Measurements from ENCODE around the gene WDR59.
A peak's percentile ranks its signal among the peaks of the same experiment; 100 is the strongest.
"Not testable (repeated sequence)": the region's sequence is repeated elsewhere in the genome, so short reads cannot be mapped to it uniquely, and the experiment has no call there.

Gene WDR59

DNA sequence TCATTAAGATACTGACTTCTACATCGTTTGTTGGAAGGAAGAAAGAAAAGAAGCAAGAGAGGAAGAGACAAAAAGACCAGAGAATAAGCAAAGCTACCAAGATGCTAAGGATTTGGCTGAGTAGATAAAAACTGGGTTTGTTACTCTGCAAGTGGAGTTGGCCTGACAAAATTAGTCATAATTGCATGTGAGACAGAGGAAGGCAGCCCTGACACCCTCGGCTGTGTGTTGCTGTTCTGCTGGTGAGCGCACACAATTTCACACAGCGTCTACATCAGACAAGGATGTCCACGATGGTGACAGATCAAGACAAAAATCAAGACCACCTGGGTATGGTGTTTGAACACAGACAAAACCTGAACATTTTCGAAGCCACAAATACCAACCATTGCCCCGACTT is 134.9 kb downstream of the WDR59 start:
- DNase-seq (ENCODE audit: low read depth) = no peak

DNA sequence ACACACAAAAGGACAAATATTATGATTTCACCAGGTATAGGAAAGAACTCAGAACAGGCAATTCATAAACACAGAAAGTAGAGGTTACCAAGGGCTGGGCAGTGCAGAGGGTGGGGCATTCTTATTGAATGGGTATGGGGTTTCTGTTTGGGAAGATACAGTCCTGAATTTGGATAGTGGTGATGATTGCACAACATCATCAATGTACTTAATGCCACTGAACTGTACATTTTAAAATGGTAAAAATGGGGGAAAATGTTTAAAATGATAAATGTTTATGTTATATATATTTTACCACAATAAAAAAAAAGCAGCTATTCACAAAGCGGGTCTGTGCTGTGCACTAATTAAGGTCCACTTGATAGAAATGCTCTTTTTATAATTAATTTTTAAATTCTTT is 137.7 kb downstream of the WDR59 start:
- no peak for DNase-seq (ENCODE audit: low read depth)

GRCh38 chr16:74846714-74847113 is 138.2 kb downstream of the WDR59 start:
- no peak for DNase-seq (ENCODE audit: low read depth)

DNA sequence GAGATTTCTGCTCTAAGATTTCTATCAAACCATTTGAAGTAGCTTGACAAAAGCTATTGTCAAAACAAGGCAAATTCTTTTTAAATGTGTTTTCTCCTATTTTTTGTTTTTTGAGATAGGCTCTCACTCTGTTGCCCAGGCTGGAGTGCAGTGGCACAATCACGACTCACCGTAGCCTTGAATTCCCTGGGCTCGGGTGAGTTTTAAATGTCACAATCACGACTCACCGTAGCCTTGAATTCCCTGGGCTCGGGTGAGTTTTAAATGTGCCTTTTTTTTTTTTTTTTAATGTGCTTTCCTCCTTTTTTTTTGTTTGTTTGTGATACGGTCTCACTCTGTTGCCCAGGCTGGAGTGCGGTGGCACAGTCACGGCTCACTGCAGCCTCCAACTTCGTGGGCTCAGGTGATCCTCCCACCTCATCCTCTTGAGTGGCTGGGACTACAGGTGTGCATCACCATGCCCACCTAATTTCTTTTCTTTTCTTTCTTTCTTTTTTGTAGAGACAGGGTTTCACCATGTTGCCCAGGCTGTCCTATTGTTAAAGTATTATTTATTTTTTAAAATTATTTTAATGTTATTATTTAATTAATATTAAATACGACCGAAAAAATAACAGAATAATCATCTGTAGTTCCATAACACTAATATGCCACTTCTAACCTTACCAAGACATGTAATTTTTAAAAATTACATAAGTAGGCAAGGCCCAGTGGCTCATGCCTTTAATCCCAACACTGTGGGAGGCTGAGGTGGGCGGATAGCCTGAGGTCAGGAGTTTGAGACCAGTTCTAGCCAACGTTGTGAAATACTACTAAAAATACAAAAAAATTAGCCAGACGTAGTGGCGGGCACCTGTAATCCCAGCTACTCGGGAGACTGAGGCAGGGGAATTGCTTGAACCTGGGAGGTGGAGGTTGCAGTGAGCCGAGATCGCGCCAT is 140.6 kb downstream of the WDR59 start:
- peak; percentile 23 for DNase-seq (ENCODE audit: low read depth)

- DNase-seq (ENCODE audit: low read depth) = not testable (repeated sequence)
Observed at GRCh38 chr16:74843381-74844035, 141.4 kb downstream of the WDR59 start.

GRCh38 chr16:74842413-74842812 is 142.5 kb downstream of the WDR59 start:
- no peak for DNase-seq (ENCODE audit: low read depth)

GRCh38 chr16:74841904-74842303 is 143.0 kb downstream of the WDR59 start:
- DNase-seq (ENCODE audit: low read depth) = no peak

DNA sequence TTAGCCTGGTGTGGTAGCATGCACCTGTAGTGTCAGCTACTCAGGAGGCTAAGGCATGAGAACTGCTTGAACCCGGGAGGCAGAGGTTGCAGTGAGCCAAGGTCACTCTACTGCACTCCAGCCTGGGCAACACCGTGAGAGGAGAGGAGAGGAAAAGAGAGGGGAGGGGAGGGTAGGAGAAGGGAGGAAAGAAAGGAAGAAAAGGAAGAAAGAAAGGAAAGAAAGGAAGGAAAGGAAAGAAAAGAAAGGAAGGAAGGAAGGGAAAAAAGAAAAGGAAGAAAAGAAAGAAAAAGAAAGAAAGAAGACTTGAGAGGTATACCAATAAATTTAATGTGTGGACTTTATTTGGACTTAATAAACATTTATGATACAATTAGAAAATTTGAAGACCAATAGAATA is 143.5 kb downstream of the WDR59 start:
- DNase-seq (ENCODE audit: low read depth) = no peak

DNA sequence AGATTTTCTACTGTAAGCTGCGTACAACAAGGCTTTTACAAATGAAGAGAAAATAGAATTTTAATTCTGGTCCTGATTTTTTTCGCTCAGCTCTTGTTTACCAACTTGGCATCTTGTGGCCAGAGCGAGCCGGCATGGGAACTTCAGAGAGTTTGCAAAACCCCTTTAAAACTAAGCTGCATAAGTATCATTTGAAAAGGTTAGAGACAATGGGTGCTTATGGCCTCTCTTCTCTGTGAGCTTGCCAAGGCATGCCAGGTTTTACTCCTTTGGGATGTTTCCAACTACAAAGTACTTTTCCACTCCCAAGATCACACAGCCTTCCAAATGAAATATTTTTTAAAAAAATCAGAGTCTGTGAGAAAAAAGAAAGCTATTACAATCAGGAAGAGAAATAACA is 147.9 kb downstream of the WDR59 start:
- no peak for DNase-seq (ENCODE audit: low read depth)

DNA sequence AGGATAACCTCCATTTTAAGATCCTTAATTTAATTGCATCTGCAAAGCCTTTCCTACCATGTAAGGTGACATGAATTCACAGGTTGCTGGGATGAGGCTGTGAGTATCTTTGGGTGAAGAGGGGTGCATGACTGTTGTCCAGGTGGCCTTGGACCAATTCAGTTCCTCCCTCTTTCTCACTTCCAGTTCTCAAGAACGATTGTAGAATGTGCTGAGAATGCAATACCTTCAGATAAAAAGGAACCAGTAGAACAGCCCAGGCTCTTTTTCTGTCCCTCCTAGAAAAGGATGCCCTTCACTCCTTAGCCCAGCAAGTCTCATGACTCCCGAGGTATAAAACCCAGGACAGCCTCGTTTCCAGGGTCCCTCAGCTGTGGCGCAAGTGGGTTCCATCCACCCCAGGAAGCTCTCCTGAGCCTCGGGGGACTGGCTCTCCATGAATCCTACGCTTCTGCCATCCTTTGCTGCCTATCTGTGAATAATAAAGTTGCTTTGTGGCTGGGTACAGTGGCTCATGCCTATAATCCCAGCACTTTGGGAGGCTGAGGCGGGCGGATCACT is 148.7 kb downstream of the WDR59 start:
- DNase-seq (ENCODE audit: low read depth) = no peak

DNA sequence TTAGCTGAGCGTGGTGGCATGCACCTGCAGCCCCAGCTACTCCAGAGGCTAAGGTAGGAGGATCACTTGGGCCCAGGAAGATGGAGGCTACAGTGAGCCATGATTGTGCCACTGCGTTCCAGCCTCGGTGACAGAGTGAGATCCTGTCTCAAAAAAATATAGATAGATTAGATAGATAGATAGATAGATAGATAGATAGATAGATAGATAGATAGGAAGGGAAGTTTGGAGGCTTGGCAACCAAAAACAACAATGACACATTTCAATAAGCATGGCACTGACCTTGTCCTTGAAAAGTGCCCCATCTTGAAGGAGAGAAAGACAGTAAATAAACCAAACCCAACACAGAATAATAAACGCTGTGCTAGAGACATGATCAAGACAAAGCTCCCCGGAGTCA is 152.7 kb downstream of the WDR59 start:
- no peak for DNase-seq (ENCODE audit: low read depth)

DNA sequence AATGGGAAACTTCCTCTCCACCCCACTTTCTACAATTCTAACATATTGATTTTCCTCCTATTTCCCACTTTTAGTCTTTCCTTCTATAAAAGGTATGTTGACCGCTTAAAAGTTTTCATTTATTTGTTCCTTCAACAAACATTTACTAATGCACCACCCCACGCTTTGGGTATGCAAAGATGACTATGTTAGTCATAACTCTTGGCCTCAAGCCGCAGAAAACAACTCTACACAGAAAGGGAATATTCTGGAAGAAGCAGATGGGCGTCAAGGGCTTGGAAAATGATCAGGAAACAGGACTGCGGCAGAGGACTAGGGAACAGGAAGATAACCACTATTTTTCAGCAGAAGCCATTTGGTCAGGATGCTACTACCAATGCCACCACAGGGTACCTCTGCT is 153.5 kb downstream of the WDR59 start:
- no peak for DNase-seq (ENCODE audit: low read depth)

- no peak for DNase-seq (ENCODE audit: low read depth)
Observed at GRCh38 chr16:74830648-74831047, 154.3 kb downstream of the WDR59 start.

- no peak for DNase-seq (ENCODE audit: low read depth)
Observed at GRCh38 chr16:74829637-74830036, 155.3 kb downstream of the WDR59 start.

GRCh38 chr16:74825941-74826340 is 159.0 kb downstream of the WDR59 start:
- no peak for DNase-seq (ENCODE audit: low read depth)

GRCh38 chr16:74825016-74825415 is 159.9 kb downstream of the WDR59 start:
- DNase-seq (ENCODE audit: low read depth) = no peak
